ENCODE measurements around the gene SP6. TPM values are rescaled to one million over a fixed set of nuclear protein-coding genes. Genes with fewer than 3 reads are reported as not detected.
A peak's percentile ranks its signal among the peaks of the same experiment; 100 is the strongest.

The SP6 gene
- total and polyA plus RNA-seq, 2 of the 8 experiments (the other 6 are each of a cell fraction or from before 2014, with no cell fraction given): 1.2 to 1.5 TPM

GRCh38 chr17:47889734-47890529 is 39.0 kb upstream of the SP6 start (continued):
- TF ChIP-seq, protein P1, sequence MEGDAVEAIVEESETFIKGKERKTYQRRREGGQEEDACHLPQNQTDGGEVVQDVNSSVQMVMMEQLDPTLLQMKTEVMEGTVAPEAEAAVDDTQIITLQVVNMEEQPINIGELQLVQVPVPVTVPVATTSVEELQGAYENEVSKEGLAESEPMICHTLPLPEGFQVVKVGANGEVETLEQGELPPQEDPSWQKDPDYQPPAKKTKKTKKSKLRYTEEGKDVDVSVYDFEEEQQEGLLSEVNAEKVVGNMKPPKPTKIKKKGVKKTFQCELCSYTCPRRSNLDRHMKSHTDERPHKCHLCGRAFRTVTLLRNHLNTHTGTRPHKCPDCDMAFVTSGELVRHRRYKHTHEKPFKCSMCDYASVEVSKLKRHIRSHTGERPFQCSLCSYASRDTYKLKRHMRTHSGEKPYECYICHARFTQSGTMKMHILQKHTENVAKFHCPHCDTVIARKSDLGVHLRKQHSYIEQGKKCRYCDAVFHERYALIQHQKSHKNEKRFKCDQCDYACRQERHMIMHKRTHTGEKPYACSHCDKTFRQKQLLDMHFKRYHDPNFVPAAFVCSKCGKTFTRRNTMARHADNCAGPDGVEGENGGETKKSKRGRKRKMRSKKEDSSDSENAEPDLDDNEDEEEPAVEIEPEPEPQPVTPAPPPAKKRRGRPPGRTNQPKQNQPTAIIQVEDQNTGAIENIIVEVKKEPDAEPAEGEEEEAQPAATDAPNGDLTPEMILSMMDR (IDR thresholded peaks at IDR 0.05; ENCODE audit: control extremely low read depth in 1 of 3, insufficient read depth in 1 of 3, low read depth in 1 of 3, low read length in 3 of 3): peak; percentile 87 to 98 (median 95)
- TF ChIP-seq SAP30 (IDR thresholded peaks at IDR 0.05; ENCODE audit: insufficient read depth, insufficient replicate concordance, low read length): no peak
- TF ChIP-seq EP300 (IDR thresholded peaks at IDR 0.05; ENCODE audit: borderline replicate concordance in 1 of 2, low read depth in 2 of 2, low read length in 2 of 2): no peak
- peak in 1 of 2 experiments; percentile 44; a peak in 1 of 4 replicates for TF ChIP-seq SIN3A (conservative IDR thresholded peaks at IDR 0.05 in 1 of 2, IDR thresholded peaks at IDR 0.05 in 1 of 2; ENCODE audit: low read depth in 1 of 2, low read length in 2 of 2)
- no peak for TF ChIP-seq SP2 (IDR thresholded peaks at IDR 0.05; ENCODE audit: low read length)
- peak; percentile 39; the same call in 1 of the 2 replicates for TF ChIP-seq YY1 (IDR thresholded peaks at IDR 0.05; ENCODE audit: low read depth, low read length)

Data from H1 (cell line).